ENCODE data around the gene ROCK2.
"Not testable (repeated sequence)": the region's sequence is repeated elsewhere in the genome, so short reads cannot be mapped to it uniquely, and the experiment has no call there.

The ROCK2 gene

GRCh38 chr2:11267931-11268330, 76.5 kb downstream of the ROCK2 start:
- DNase-seq (ENCODE audit: low read depth) = no peak

GRCh38 chr2:11264818-11265217, 79.6 kb downstream of the ROCK2 start:
- DNase-seq (ENCODE audit: low read depth) = no peak

GRCh38 chr2:11264007-11264406, 80.4 kb downstream of the ROCK2 start:
- DNase-seq (ENCODE audit: low read depth) = no peak

- DNase-seq (ENCODE audit: low read depth) = no peak
These were observed 81.3 kb downstream of the ROCK2 start for GRCh38 chr2:11263177-11263576.

GRCh38 chr2:11262438-11262837, 82.0 kb downstream of the ROCK2 start:
- not testable (repeated sequence) for DNase-seq (ENCODE audit: low read depth)

GRCh38 chr2:11261564-11261963, 82.9 kb downstream of the ROCK2 start:
- DNase-seq (ENCODE audit: low read depth) = not testable (repeated sequence)

- no peak for DNase-seq (ENCODE audit: low read depth)
These were observed 83.5 kb downstream of the ROCK2 start for GRCh38 chr2:11260979-11261378.

GRCh38 chr2:11257964-11258363, 86.5 kb downstream of the ROCK2 start:
- DNase-seq (ENCODE audit: low read depth) = no peak

GRCh38 chr2:11257078-11257477, 87.4 kb downstream of the ROCK2 start:
- DNase-seq (ENCODE audit: low read depth) = no peak

GRCh38 chr2:11256166-11256565, 88.3 kb downstream of the ROCK2 start:
- DNase-seq (ENCODE audit: low read depth) = no peak

- no peak for DNase-seq (ENCODE audit: low read depth)
These were observed 90.3 kb downstream of the ROCK2 start for GRCh38 chr2:11254100-11254536.

- not testable (repeated sequence) for DNase-seq (ENCODE audit: low read depth)
These were observed 92.0 kb downstream of the ROCK2 start for GRCh38 chr2:11252458-11252857.

GRCh38 chr2:11250400-11251196, 93.8 kb downstream of the ROCK2 start:
- no peak for DNase-seq (ENCODE audit: low read depth)

- no peak for DNase-seq (ENCODE audit: low read depth)
These were observed 99.1 kb downstream of the ROCK2 start for GRCh38 chr2:11245322-11245721.

- DNase-seq (ENCODE audit: low read depth) = no peak
These were observed 100.2 kb downstream of the ROCK2 start for GRCh38 chr2:11244091-11244826.

GRCh38 chr2:11243512-11243911, 100.9 kb downstream of the ROCK2 start:
- DNase-seq (ENCODE audit: low read depth) = no peak

GRCh38 chr2:11242542-11243174, 101.8 kb downstream of the ROCK2 start:
- DNase-seq (ENCODE audit: low read depth) = no peak

- no peak for DNase-seq (ENCODE audit: low read depth)
These were observed 102.8 kb downstream of the ROCK2 start for GRCh38 chr2:11241412-11242203.

GRCh38 chr2:11239666-11240462, 104.6 kb downstream of the ROCK2 start:
- DNase-seq (ENCODE audit: low read depth) = no peak

GRCh38 chr2:11239147-11239546, 105.3 kb downstream of the ROCK2 start:
- DNase-seq (ENCODE audit: low read depth) = no peak

- no peak for DNase-seq (ENCODE audit: low read depth)
These were observed 107.3 kb downstream of the ROCK2 start for GRCh38 chr2:11237122-11237521.

Measured in activated T-helper 9 cell treated with anti-CD3 and anti-CD28 coated beads, Interleukin-2, amount 50 U/mL, for 16 hours (primary cell).